Ishikawa (cell line): ENCODE results near the gene YARS1.
A peak's percentile ranks its signal among the peaks of the same experiment; 100 is the strongest.

Experiments
- CEBPB ChIP-seq: IDR thresholded peaks from 2 replicates; pipeline ENCODE4 v1.6.1; 2012
- CREB1 ChIP-seq: IDR thresholded peaks from 2 replicates; pipeline ENCODE4 v1.6.1; 2012; ENCODE audit warnings: low read depth
- EGR1 ChIP-seq: IDR thresholded peaks from 2 replicates; pipeline ENCODE4 v1.6.1; 2012
- EP300 ChIP-seq: IDR thresholded peaks from 2 replicates; pipeline ENCODE4 v1.6.1; 2012; ENCODE audit warnings: borderline replicate concordance
- FOXM1 ChIP-seq: IDR thresholded peaks from 2 replicates; pipeline ENCODE4 v1.6.1; 2012; ENCODE audit warnings: low read depth, borderline replicate concordance
- NFIC ChIP-seq: IDR thresholded peaks from 2 replicates; pipeline ENCODE4 v1.6.1; 2012
- RAD21 ChIP-seq: IDR thresholded peaks from 2 replicates; pipeline ENCODE4 v1.6.1; 2012; ENCODE audit warnings: low read depth
- REST ChIP-seq: IDR thresholded peaks from 2 replicates; pipeline ENCODE4 v1.6.1; 2012; ENCODE audit warnings: low read depth, mild to moderate bottlenecking
- TAF1 ChIP-seq: IDR thresholded peaks from 2 replicates; pipeline ENCODE4 v1.6.1; 2012; ENCODE audit warnings: low read depth, mild to moderate bottlenecking
- TCF12 ChIP-seq: IDR thresholded peaks from 2 replicates; pipeline ENCODE4 v1.6.1; 2012; ENCODE audit warnings: low read depth
- TEAD4 ChIP-seq: IDR thresholded peaks from 2 replicates; pipeline ENCODE4 v1.6.1; 2012
- USF1 ChIP-seq: IDR thresholded peaks from 2 replicates; pipeline ENCODE4 v1.6.1; 2012
- YY1 ChIP-seq: IDR thresholded peaks from 2 replicates; pipeline ENCODE4 v1.6.1; 2012; ENCODE audit warnings: low read depth
- ZBTB7A ChIP-seq: IDR thresholded peaks from 2 replicates; pipeline ENCODE4 v1.6.1; 2012; ENCODE audit warnings: low read depth
- TF ChIP-seq, protein P1 (sequence below): IDR thresholded peaks from 2 replicates; pipeline ENCODE4 v1.6.1; 2012

Gene YARS1

GRCh38 chr1:32817815-32818786, 943 bp upstream of the YARS1 start:
- peak; percentile 45 for TF ChIP-seq TAF1
- 0 out of 2 replicates have a peak, but pooled peaks have one; percentile 23 for TF ChIP-seq ZBTB7A
- no peak for TF ChIP-seq TEAD4

- TF ChIP-seq FOXM1 (no peak), EGR1 (no peak), NFIC (no peak), USF1 (no peak), YY1 (no peak), CEBPB (no peak), TEAD4 (no peak), RAD21 (no peak), REST (no peak), EP300 (no peak), TCF12 (no peak), CREB1 (no peak), ZBTB7A (no peak; the same call in 1 of the 2 replicates)
These were observed 441 bp downstream of the YARS1 start for GRCh38 chr1:32816676-32817158.

GRCh38 chr1:32813941-32814739, 3.0 kb downstream of the YARS1 start:
- TF ChIP-seq TAF1 (no peak), EGR1 (no peak), RAD21 (no peak)

GRCh38 chr1:32811917-32812316, 5.2 kb downstream of the YARS1 start:
- TF ChIP-seq YY1, result no peak
- TF ChIP-seq CREB1, result no peak
- no peak for TF ChIP-seq ZBTB7A
- TF ChIP-seq, protein P1, sequence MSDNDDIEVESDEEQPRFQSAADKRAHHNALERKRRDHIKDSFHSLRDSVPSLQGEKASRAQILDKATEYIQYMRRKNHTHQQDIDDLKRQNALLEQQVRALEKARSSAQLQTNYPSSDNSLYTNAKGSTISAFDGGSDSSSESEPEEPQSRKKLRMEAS, result no peak
- no peak for TF ChIP-seq CEBPB
- no peak for TF ChIP-seq TCF12
- no peak for TF ChIP-seq USF1
- TF ChIP-seq EGR1, result no peak
- no peak for TF ChIP-seq RAD21
- TF ChIP-seq REST, result no peak
- no peak for TF ChIP-seq NFIC

DNA sequence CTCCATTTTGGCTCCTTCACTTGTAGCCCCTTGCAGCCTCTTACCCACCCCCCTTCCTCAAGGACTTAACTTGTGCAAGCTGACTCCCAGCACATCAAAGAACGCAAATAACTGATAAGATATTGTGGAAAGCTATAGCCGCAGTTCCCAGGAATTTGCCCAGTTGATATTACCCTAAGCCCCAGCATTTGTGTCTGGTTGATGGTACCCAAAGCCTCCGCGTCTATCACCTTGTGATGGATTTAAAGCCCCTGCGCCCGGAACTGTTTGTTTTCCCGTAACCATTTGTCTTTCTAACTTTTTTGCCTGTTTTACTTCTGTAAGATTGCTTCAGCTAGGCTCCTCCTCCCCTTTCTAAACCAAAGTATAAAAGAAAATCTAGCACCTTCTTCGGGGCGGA, 5.9 kb downstream of the YARS1 start:
- TF ChIP-seq RAD21 (no peak), ZBTB7A (no peak), FOXM1 (no peak), REST (no peak), CREB1 (no peak), EGR1 (no peak), EP300 (no peak), NFIC (no peak), CEBPB (no peak), YY1 (no peak), TCF12 (no peak), USF1 (no peak), TAF1 (no peak), TEAD4 (no peak)
- TF ChIP-seq, protein P1, result no peak
